NCI-H510A (cell line): ENCODE measurements around the gene VPS36.
"Not testable (repeated sequence)": the region's sequence is repeated elsewhere in the genome, so short reads cannot be mapped to it uniquely, and the experiment has no call there.

ENCODE experiments used
- DNase-seq: peaks from one replicate; lab custom pipeline; 2025; lab: John Stamatoyannopoulos, UW

The VPS36 gene

DNA sequence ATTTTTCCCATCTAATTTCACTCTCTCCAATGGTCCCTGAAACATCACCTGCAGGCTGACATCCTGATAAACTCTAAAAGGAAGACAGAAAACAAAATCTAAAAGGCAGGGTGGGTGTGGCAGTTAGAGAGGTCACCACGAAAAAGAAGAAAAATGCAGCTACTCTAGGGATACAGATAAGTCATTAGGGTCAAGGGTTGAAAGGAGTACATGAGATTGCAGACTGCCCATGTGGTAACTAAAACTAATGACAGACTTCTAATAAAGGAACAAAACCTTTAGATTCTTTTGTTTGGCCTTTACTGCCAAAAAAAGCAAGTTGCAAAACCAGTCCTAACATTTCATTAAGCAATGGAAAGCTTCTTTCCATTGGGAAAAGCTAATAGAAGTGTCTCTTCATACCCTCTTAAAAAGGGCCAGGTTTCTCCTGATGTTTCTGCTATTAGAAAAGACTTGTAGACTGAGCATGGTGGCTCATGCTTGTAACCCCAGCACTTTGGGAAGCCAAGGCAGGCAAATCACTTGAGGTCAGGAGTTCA is 75.5 kb downstream of the VPS36 start:
- no peak for DNase-seq

DNA sequence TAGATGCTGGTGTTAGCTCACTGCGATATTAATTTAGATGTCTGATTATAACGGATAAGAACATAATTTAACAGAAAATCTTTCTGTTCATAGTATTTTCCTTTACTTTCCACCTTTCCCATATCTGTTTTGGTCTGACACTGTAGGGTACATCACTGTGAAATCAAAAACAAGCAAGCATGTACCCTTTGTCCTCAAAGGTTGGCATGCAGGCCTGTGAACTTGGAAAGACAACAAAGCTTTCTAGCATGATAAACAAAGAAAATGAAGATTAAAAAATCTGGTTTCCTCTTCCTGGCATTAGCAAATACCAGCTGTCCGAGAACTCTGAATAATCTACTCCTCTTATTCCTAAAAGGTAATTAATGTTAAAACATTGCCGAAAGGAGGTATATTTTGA is 76.0 kb downstream of the VPS36 start:
- no peak for DNase-seq

DNA sequence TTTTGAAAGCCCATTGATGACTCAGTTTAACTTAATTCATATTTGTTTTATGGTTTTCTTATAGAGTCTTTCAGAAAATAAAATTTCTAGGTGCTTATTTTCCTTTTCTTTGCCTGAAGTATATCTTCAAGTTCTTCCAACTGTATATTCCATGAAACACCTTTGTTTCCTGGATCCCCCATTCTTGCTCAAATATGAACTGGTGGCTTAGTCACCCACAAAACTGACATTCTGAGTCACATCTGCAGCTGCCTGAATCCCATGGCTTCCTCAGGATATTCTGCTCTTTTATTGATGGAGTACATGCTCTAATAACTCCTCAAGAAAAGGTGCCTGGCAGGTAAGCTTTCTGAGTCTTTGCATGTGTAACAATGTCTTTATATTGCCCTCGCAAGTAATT is 77.2 kb downstream of the VPS36 start:
- not testable (repeated sequence) for DNase-seq

DNA sequence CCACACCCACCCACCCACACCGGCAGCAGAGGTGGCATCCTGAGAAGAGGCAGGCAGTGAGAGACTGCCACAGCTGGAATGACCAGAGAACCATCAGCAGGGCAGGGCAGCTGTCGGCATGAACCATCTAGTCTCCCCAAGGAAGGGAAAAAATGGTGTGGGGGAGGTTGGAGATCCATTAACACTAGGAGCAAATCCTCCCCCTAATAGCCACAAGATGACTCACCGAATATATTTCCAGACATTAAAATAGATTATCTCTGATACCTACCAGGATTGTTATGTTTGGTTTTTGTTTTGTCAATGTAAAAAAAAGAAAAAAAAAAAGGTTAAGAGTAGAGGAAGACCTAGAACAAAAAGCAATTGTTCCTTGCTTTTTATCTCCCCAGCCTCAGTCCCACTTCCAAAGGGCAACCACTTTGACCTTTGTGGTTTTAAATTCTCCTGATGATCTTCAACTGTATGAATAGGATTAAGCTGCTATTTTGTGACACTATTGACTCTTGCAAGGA is 78.6 kb downstream of the VPS36 start:
- no peak for DNase-seq

DNA sequence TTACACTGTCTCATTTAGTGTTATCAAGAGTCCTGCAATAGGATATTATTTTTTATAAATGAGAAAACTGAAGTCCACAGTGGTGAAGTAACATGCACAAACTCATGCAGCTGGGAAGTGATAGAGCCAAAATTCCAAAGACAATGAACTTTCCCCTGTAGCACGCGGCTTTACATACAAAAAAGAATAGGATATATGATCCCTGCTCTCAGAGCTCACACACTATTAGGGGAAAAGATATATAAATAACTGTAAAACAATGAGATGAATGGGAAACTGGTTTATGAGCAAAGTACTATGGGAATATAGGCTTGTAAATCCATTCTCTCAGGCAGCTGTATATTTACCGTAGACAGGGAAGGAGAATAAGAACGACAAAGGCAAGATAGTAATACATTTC is 84.1 kb downstream of the VPS36 start:
- no peak for DNase-seq
